ENCODE data around the gene TARS3.
"Not testable (repeated sequence)": the region's sequence is repeated elsewhere in the genome, so short reads cannot be mapped to it uniquely, and the experiment has no call there.

The TARS3 gene

DNA sequence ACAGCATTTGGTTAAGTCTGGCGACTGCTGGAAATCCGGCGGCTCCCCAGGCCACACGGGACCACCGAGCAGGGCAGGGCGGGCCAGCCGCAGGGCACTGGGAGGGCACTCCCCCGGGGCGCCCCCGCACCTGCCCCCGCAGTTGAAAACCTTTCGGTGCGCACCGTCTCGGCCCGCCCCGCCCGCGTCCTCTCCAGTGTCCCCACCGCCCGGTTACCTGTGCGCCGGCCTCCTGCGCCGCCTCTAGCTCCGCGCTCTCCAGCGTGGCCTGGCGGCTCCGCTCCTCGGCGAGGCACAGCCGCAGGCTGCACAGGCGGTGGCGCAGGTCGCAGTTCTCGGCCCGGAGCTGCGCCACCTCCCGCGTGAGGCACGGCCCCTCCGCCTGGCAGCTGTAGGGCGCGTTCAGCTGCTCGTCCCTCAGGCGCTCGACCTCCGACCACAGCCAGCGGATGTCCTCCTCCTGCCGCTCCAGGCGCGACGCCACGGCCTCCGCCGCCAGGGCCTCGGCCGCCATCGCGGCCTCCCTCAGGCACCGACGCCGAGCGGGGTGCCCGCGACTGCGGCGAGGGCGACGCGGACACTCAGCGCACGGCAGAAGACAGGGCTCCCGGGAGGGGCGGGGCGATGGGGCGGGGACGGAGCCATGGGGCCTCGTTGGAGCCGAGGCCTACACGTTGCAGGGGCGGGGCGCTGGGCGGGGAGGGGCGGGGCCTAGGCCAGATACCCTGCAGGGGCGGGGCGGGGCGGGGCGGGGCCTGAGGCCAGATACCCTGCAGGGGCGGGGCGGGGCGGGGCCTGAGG is at the start of gene TARS3:
Gene TARS3 (minus strand): TSS at position 600 of the 801 bp plus-strand sequence. CDS start 86 bp downstream, at position 514.
- DNase-seq (ENCODE audit: low read depth in 2 of 2) = peak; percentile 92 to 96

DNA sequence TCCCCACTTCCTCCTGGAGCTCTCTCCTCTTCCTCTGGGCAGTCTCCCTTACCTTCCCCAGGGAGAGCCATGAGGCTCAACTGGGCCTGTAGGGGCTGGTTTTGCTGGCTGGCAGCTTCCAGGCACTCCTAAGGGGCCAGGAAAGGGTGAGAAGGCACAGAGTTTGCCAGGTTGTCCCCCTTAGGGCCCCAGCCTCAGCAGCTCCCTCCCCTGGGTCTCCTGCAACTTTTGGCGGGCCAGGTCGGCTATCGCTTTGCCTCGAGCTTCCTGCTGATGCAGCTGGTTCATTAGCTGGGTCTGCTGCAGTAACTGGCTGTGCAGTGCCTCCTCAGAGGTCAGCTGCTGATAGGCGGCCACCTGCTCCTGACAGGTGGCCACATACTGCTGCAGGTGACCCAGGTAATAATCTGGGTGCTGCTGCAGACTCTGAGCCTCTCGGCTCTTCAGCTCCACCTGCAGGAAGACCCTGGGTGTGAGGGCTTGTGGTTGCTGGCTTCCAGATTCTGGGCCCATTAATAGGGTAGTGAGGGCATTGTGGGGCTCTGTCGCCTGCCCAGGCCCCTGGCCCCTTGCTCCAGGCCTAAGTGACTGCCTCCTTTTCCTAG is 49.3 kb upstream of the TARS3 start:
- DNase-seq (ENCODE audit: low read depth in 2 of 2) = no peak

DNA sequence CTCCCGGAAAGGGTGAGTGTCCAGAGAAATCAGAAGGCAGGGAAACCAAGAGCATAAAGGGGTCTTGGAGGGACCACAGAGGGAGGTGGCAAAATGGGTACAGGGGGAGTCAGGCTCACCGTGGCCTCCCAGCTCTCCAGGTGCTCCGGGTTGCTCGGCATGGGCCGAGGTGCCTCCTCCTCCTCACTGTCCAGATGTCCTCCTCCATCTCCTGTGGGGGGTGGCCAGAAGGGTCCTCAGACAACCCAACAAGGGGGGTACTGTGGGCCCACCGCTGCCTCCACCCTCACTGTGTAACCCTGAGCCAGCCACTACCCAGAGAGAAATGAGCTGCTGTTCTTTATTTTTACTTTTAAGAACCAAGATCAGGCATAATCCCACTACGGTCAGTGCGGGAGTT is 48.6 kb upstream of the TARS3 start:
- DNase-seq (ENCODE audit: low read depth in 2 of 2) = no peak

DNA sequence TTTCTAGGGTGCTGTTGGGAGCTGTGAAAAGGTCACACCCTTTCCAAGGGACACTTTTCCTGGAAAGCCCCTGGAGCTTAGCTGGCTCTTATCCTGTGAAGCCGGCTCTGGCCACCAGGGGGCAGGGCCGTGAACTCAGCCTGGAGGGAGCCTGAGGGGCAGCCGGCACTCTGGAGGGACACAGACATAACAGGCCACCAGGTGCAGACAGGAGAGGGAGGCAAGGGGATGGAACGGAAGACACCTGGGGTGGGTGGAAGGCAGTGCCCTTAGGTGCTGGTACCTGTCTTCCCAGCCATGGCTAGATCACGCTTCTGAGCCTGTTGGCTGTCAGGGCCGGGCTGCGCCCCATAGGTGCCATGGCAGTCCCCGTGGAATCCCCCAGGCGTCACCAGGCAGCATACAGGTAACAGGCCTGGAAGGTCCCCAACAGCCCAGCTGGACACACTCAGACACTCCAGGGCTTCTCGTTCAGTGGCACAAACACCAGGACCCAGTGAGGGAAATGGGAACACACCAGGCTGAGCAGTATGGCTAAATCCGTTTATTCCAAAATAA is 42.9 kb upstream of the TARS3 start:
- DNase-seq (ENCODE audit: low read depth in 2 of 2) = not testable (repeated sequence)

DNA sequence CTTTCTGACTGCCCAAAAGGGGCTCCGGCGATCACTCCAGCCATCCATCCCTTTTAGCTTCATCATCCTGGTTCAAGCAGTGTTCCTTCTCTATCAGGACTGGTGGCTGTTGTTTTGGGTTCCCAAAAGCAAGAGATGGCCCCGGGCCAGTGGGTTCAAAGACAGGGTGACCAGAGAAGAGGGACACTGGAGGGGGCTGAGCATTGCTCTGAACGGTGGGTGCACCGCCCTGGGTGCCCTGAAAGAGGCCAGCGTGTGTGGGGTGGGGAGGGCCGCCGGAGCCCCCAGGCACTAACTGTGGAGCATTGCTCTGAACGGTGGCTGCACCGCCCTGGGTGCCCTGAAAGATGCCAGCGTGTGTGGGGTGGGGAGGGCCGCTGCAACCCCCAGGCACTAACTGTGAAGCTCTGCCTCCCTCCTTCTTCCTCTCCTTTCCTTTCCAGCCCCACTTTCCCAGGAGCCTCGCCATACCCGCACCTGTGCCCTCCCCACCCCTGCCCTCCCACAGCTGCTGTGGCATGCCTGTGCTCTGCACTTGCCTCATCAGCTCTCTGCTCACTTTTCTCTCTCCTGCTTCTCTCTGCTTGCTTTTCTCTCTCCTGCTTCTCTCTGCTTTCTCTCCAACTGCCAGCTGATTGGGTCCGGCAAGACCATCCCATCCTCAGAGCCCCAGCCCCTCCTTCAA is 41.6 kb upstream of the TARS3 start:
- no peak for DNase-seq (ENCODE audit: low read depth in 2 of 2)

DNA sequence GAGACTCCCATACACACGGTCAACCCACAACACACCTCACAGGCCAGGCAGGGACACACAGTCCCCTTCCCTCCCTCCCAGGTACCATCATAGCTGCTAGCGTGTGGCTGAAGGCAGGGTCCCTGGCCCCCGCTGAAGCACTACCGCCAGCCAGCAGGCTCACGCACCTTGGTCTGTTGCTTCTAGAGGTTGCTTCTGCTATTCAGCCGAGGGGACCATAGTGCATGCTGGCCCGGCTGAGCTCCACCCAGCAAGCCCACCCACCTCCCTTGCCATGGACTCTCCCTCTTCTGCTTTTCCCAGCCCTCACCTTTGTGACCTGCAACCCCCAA is 41.0 kb upstream of the TARS3 start:
- DNase-seq (ENCODE audit: low read depth in 2 of 2) = not testable (repeated sequence)

DNA sequence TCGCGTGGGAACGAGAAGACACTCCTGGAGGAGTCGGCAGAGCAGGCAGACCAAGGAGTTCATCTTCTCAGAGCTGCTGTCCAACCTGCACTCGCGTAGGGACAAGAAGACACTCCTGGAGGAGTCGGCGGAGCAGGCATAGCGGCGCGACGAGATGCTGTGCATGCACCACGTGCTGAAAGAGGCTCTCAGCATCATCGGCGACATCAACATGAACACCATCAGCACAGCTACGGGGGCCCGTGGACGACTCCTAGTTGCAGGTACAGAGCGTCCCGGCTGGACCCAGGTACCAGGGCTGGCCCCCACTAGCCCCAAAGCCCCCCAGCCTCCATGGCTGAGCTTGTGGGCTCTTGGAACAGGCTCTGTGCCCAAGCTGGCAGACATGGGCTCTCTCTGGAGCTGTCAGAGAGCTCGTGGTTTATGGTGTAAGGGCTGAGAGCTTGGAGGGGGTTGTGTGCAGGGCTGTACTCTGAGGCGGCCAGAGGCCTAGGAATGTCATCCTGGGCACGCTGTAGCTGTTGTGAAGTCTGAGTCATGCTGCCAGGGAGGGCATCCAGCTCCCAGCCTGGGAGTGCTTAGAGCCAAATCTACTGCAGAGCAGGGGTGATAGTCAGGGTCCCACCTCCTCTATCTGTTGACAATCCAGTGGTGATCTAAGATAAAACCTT is 40.5 kb upstream of the TARS3 start:
- DNase-seq (ENCODE audit: low read depth in 2 of 2) = not testable (repeated sequence)

DNA sequence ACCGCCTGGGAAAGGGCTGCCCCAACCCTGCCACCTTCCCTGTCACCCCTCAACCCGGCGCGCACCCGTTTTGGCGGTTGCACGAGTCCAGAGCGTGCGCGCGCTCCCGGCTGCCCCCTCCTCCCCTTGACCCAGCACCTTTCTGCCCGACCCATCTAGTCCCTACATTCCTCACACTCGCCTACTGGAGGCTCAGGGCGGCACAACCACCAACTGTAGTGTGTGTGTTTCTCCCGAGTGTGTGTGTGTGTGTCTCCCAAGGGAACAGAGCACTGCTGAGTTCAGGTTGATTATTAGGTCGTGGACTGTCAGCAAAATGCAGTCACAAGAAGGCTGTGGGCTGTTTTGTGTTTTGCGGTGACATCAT is 22.4 kb upstream of the TARS3 start:
- DNase-seq (ENCODE audit: low read depth in 2 of 2) = not testable (repeated sequence)

DNA sequence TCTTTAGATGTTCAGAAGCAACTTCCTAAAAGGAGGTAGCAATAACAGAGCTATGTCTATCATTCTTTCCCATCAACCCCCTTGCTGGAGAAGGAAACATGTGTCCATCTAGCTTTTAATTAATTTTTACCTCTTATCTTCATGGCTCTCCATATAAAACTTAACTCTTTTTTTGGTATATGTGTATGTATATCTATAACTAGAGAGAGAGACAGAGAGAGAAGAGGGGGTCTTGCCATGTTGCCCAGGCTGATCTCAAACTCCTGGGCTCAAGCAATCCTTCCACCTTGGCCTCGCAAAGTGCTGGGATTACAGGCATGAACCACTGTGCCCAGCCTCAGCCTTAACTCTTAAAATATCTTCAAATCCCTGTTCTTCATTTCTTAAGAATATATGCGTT is 10.6 kb upstream of the TARS3 start:
- DNase-seq (ENCODE audit: low read depth in 2 of 2) = not testable (repeated sequence)

DNA sequence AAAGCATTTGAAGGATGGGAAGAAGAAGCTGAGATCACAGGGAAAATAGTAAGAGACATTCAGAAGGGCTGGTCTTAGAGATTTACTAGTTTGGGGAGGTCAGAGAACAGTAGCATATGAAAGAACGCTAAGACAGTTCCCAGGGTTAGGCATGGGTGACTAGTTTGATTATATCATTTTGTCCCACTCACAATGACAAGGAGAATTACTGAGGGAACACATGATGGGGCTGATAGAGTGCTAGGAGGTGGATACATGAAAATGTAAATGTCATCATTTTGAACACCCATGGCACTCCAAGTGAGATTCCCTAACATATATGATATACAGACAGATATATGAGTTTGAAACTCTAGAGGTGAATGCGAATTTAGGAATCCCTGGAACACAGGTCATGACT is 9.3 kb upstream of the TARS3 start:
- no peak for DNase-seq (ENCODE audit: low read depth in 2 of 2)

DNA sequence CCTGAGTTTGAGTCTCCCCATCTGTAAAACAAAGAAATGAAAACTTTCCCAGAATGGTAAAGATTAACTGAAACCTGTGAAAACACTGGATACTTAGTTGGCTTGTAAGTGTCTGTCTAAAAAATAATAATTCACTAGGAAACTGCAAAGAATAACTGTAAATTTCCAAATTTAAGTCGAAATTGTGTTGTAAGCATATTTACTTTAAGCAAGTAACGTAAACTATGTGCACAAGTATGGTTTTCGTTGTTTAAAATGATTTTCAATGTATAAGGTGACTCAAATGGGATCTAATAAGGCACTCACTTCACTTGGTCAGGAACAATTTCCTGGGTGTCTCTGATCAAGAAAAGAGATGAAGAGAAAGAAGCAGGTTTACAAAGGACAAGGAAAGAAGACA is 8.5 kb upstream of the TARS3 start:
- DNase-seq (ENCODE audit: low read depth in 2 of 2) = no peak

DNA sequence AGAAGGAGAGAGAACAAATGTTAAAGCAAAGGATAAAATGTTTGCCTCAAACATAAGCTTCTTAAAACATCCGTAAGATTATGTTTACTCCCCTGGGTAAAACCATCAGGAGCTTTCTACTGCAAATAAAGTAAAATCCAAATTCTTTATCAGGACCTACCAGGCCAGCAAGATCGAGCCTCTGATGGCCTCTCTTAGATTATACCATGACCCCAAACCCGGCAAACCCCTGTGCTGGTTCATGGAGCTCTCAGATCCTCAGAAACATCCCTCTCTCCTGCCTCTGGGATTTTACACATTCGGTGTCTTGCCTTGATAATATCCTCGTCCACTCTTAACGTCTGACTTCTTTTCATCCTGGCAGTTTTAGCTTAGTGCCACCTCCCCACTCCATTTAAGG is 7.5 kb upstream of the TARS3 start:
- no peak for DNase-seq (ENCODE audit: low read depth in 2 of 2)

DNA sequence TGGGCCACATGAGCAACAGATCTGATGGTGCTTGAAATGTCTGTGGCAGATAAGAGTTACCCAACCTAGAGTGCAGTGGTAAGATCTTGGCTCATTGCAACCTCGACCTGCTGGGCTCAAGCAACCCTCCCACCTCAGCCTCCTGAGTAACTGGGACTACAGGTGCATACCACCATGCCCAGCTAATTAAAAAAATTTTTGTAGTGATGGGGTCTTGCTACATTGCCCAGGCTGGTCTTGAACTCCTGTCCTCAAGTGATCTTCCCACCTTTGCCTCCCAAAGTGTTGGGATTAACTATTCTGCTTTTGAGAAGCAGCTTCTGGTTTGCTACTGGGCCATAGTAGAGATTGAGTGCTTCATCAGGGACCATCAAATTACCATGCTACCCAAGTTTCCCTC is 2.9 kb upstream of the TARS3 start:
- DNase-seq (ENCODE audit: low read depth in 2 of 2) = no peak

DNA sequence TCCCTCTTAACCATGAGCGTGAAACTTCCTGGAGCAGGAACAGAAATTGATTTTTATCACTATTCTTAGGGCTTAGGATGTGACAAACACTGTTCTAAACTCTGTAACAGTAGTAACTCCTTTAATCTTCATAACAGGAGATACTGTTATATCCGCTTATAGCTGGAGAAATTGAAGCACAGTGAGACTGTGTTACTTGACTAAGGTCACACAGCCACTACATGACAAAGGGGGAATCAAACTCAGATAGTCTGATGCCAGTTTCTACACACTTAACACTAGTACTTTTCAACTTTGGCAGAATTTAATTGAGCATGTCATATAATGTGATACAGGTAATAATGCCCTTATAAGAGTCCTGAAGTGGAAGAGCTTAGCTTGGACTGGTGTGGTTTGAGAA is 800 bp upstream of the TARS3 start:
- no peak for DNase-seq (ENCODE audit: low read depth in 2 of 2)

DNA sequence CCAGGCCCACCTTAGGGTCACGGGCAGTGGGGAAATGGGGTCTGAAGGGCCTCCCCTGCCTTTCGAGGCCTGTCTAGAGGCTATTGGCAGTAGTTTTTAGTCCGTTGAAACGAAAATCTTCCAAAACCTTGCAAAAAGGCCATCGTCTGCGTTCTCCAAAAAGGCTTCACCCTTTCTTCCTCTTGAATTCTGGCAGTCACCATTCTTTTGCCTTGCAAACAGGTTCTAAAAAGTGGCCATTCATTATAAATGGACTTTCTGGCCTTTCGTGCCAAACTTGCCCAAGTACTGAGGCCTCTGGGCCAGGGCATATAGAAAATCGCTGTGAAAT is 367 bp upstream of the TARS3 start:
- DNase-seq (ENCODE audit: low read depth in 2 of 2) = no peak

DNA sequence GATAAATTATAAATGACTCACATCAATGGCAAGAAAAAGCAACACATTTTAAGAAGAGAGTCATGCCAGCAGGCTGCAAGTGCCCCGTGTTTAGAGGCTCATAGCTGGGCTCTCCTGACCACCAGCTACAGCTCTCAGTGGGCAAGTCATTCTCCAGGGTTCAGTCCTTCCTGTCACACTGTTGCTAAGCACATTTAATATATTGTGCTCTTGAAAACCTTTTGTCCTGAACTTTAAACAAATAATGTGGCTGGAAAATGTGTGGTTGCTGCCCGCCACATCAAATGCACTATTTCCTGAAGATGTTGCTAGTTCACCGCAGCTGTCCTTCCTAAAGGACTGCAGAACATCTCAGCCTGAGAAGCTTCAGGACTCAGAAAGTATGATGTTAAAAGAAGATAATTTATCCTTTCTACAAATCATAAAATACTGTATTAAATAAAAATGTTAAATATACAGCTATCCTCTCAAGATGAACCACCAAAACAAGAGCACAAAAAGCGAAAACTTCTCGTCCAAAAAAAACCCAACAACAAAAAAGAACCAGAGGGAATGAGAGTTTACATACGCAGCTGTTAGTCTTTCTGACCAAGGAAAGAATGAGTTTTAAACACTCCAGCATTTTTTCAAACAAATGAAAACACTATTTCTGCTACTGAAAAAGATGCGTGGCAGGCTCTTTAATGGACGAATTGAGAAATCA is 951 bp downstream of the TARS3 start:
- DNase-seq (ENCODE audit: low read depth in 2 of 2) = peak; percentile 12 to 21

DNA sequence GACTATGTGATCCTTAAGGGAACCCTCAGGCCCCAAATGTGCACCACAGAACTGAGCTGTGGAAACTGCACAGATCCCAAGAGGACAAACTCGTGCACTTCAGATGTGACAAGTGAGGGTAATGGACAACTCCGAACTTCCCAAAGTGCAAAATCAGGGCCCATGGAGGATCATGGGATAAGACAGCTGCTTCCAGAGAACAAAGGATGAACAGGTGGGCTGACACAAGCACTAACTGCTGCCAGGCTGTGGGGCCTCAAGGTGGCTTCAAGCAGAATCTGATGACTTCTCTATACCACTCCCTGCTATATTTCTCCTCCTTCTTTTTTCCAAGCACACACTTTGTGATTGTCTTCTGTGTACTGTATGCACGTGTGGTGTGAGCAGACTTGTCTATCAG is 5.4 kb downstream of the TARS3 start:
- no peak for DNase-seq (ENCODE audit: low read depth in 2 of 2)

DNA sequence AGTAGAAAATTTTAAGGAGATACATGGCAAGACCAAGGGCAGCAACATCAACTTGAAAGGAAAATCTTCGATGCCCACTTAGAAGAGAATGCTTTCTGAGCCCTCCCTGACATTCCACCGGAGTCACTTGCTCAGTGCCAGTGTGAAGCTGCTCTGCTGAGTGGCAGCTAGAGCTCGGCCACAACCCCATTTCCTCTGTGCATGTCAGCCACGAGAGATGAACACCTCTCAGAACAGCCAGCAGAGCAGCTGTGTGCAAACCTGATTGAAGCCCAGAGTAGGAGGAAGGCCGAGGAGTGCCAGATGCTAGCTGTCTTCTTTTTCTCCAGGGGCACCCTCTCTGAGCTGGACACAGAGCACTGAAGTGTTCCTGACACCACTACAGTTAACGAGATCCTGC is 12.2 kb downstream of the TARS3 start:
- DNase-seq (ENCODE audit: low read depth in 2 of 2) = no peak

DNA sequence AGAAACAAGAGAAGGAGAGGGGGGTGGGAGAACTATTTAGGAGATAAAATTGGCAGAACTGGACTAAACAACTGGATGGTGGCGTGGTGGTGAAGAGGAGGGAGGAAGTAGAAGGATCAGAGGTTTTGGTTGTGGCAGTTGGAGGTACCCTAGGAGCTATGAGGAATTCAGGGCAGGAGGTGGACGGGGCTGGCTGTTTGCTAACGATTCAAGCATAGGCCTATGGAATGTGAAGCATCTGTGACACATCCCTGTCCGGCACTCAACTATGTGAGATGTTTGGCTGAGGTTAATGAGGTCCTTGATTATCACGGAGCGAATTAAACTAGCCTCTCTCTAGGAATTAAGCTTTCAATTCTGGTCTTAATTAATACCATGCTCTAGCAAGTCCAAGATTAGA is 13.5 kb downstream of the TARS3 start:
- DNase-seq (ENCODE audit: low read depth in 2 of 2) = no peak

DNA sequence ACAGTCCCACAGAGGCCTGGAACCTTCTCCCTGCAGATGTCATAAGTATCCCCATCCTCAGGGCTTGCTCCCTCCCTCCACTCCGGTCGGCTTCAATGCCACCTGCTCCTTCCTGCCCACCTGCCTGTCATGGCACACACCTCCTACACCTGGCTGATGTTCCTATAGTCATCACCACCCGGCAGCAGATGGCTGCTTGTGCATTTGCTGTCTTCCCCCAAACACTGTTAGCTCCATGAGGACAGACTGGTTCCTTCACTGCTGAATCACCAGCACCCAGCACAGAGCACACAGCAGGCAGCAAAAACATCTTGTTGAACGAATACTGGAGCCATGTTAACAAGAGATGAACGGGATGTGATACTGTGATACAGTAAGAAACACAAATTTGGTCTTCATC is 14.8 kb downstream of the TARS3 start:
- no peak for DNase-seq (ENCODE audit: low read depth in 2 of 2)

DNA sequence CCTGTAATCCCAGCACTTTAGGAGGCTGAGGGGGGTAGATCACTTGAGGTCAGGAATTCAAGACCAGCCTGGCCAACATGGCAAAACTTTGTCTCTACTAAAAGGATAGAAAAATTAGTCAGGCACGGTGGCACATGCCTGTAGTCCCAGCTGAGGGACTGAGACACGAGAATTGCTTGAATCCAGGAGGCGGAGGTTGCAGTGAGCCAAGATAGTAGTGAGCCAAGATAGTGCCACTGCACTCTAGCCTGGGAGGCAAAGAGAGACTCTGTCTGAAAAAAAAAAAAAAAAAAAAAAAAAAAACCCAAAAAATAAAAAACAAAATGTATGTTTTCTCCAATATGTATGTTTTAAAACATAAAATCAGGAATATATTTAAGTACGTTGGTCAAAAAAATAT is 16.3 kb downstream of the TARS3 start:
- no peak for DNase-seq (ENCODE audit: low read depth in 2 of 2)

DNA sequence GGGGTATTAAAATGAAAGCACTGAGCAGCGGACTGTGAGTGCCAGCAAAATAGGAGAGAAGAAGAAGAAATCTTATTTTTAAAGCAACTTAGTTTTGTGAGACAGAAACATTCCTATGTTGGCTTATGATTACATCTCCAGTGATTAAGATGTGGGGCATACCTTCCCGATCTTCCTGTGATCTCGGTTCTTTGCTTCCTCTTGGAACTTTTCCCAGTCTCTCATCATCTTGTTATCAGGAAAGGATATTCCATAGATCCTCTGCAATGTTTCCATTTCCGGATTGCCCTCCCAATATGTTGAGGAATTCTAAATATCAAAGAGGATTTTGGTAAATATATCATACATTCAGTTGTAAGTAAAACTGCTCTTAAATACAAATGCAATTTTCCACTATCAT is 22.2 kb downstream of the TARS3 start:
- DNase-seq (ENCODE audit: low read depth in 2 of 2) = no peak
